Neutrophil (primary cell): ENCODE data around the gene PLEKHA7.

ENCODE experiments used
- H3K27ac ChIP-seq: fragments of 200-600 bp; sonication (generic); 2 replicates; pipeline ENCODE4 v1.5.1; 2016; ENCODE audit warnings: mild to moderate bottlenecking, moderate library complexity
- H3K27me3 ChIP-seq: fragments of 200-600 bp; sonication (generic); 2 replicates; pipeline ENCODE4 v1.6.0; 2016; ENCODE audit warnings: mild to moderate bottlenecking
- H3K36me3 ChIP-seq: fragments of 200-600 bp; sonication (generic); 2 replicates; pipeline ENCODE4 v1.5.1; 2017
- H3K4me1 ChIP-seq, 2 experiments: fragments of 200-600 bp in 1 of 2; sonication (generic) in 1 of 2; 1 replicate in 1 of 2; 2 replicates in 1 of 2; pipeline versions ENCODE4 v1.5.1 to v1.6.1; 2013 to 2016; ENCODE audit warnings: low read depth in 1 of 2, low read length in 1 of 2, mild to moderate bottlenecking in 1 of 2, moderate library complexity in 1 of 2; ENCODE audit not compliant: control insufficient read depth in 1 of 2, insufficient read depth in 1 of 2
- H3K4me3 ChIP-seq, 2 experiments: fragments of 200-600 bp in 1 of 2; sonication (generic) in 1 of 2; 1 replicate in 1 of 2; 2 replicates in 1 of 2; pipeline ENCODE4 v1.5.1; 2013 to 2016; ENCODE audit warnings: low read depth in 1 of 2, low read length in 1 of 2, mild to moderate bottlenecking in 1 of 2, moderate library complexity in 1 of 2
- H3K9me3 ChIP-seq: fragments of 200-600 bp; sonication (generic); 2 replicates; pipeline ENCODE4 v1.5.1; 2016
- TF ChIP-seq, protein P1 (sequence below): fragments of 200-600 bp; sonication (generic); IDR thresholded peaks from 2 replicates; pipeline ENCODE4 v1.5.1; 2016; ENCODE audit warnings: antibody characterized with exemption

The PLEKHA7 gene

DNA sequence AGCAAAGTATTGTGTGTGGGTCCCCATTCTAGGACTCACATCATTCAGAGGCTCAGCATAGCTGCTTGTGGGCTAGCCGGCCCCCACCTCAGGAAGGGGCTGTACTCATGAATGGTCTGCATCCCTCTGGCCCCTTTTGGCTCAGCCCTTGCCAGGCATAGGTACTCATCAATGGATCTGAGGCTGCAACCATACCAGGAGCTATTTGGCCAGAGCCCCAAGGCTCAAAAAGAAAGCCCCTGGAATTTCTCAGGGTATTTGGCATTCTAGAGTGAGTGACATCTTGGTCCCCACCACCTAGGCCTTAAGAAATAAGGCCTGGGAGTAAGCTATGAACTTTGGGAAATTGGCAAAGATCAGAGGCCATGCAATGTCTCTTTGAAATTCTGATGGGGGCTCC lies 38.3 kb downstream of the PLEKHA7 start:
- Histone ChIP-seq H3K27ac (no peak overlapping the region), H3K36me3 (no peaks in the 10 kb centered on the region), H3K4me3 (no peak overlapping the region), H3K27me3 (peaks cover 6% of the 10 kb centered on the region), H3K4me1 (no peaks in the 10 kb centered on the region), H3K9me3 (no peaks in the 10 kb centered on the region)
- TF ChIP-seq, protein P1, sequence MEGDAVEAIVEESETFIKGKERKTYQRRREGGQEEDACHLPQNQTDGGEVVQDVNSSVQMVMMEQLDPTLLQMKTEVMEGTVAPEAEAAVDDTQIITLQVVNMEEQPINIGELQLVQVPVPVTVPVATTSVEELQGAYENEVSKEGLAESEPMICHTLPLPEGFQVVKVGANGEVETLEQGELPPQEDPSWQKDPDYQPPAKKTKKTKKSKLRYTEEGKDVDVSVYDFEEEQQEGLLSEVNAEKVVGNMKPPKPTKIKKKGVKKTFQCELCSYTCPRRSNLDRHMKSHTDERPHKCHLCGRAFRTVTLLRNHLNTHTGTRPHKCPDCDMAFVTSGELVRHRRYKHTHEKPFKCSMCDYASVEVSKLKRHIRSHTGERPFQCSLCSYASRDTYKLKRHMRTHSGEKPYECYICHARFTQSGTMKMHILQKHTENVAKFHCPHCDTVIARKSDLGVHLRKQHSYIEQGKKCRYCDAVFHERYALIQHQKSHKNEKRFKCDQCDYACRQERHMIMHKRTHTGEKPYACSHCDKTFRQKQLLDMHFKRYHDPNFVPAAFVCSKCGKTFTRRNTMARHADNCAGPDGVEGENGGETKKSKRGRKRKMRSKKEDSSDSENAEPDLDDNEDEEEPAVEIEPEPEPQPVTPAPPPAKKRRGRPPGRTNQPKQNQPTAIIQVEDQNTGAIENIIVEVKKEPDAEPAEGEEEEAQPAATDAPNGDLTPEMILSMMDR = no peak

DNA sequence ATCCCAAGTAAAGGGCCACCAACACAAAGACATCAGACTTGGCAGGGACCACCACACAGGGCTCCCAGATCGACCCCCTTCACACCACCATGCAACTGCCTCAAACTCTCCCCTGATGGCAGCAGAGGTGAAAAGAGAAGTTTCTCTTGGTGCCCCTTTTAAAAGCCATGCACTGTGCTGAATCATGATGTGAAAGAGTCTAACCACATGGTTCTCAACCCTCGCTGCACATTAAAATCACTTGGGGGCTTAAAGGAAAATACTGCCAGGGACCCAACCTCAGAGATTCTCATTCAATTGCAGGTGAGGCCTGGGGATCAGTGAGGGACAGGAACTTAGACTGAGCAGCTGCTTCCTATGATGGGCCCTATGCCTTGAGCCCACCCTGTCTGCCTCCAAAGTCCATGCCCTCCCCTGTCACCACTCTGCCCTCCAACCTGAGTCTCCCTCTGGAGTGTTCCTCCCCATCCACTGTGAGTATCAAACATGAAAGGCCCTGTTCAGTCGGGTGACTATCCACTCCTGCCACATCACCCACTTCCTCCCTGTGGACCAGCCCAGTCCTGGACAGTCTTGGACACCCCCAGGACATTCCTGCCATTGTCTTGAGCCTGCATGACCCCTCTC lies 40.8 kb downstream of the PLEKHA7 start:
- Histone ChIP-seq H3K27me3 (peaks cover 6% of the 10 kb centered on the region), H3K4me1 (no peaks in the 10 kb centered on the region), H3K4me3 (no peak overlapping the region), H3K36me3 (no peaks in the 10 kb centered on the region), H3K27ac (no peak overlapping the region), H3K9me3 (no peaks in the 10 kb centered on the region)
- TF ChIP-seq, protein P1 = no peak

DNA sequence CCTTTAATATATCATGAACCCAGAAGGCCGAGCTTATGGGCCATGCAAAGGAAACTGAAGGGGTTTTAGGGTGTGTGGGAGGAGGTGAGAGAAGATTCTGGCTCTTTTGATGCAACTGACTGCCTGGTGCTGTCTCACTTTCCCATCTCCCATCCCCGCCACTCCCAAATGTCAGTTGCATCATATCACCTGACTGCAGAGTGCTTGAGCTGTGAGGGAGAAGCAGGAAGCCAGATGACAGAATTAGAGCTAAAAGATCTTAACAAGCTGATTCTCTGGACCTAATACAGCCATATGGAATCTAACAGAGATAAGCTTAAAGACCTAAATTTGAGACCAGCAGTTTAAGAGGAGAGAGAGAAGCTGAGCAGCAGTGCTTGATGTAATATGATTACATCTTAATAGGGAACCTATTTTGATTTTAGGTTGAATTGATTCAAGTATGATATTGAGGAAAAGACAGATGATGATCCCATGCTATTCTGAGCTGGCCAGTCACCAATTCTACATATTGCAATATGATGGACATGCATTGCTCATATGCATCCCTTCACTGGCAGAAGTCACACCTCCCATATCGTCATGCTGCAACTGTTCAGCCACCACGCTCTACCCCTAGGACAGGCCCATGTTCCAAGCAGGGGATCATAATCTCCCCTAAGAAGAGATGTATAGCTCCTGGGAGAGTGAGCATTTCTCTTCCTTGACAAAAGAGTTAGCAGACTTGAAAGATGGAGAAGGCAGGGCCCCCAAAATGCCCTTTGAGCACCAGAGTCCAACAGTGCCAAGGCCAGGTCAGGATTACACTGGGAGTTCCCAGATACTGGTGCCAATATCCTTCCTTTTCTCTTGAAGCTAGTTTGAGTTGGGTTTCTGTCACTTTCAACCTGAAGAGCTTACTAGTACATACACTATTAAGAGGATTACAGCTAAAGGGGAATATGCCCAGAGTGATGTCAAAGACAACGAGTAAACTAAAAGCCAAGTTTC lies 44.9 kb downstream of the PLEKHA7 start:
- TF ChIP-seq, protein P1 = no peak
- Histone ChIP-seq H3K27ac (no peak overlapping the region), H3K9me3 (no peaks in the 10 kb centered on the region), H3K4me3 (no peak overlapping the region), H3K36me3 (no peaks in the 10 kb centered on the region), H3K4me1 (peaks cover 0 to 3% of the 10 kb centered on the region in 2 experiments), H3K27me3 (no peaks in the 10 kb centered on the region)

DNA sequence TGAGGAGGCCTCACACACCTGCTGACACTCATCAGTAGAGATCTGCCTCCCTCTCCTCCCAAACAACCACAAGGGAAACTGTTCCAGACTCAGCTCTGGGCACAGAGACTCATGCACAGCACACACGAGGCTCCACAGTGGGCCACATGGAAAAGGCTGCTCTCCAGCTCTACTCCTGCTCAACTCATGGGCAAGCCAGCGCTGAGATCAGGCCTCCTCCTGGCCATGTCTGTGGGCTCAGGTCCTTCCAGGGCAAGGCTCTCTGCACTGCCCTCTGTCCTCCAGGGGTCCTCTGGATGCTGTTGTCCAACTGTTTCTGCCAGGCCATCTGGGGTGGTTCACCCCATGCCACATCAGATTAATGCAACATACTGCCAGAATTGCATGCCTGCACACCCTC lies 46.0 kb downstream of the PLEKHA7 start:
- Histone ChIP-seq H3K36me3 (no peaks in the 10 kb centered on the region), H3K9me3 (no peaks in the 10 kb centered on the region), H3K27me3 (no peaks in the 10 kb centered on the region), H3K4me3 (no peak overlapping the region), H3K4me1 (peaks cover 3 to 13% of the 10 kb centered on the region in 2 experiments), H3K27ac (no peak overlapping the region)
- TF ChIP-seq, protein P1 = no peak

DNA sequence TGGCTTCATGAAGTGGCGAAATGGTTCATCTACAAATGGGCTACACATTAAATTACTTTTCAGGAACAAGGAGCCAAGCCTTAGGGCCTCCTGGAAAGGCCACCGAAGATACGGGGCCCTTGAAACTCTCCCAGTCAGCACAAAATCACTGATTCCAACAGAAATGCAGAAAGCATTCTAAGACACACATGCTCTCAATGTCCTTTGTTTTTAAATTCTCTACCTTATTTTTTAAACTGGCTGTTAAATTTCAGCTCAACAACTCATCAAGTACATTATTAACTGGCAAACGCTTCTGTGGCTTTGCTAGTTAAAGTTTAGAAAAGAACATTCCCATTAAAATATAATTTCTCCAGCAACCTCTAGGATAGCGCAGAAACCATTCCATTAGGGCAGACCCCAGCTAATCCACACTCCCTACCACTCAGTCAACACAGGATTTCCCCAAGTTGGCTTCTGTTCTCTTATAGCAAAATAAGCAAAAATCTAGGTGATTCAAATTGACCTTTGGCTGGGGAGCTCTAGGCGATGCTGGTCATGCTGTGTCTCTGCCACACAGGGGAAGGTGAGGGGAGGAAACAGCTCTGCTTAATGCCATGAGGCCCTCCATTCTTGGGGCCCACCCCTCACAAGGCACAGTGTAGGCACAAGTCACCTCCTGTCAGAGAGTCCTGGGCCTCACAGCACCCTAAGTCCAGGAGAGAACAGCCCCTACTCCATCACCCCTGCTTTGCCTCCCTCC lies 47.1 kb downstream of the PLEKHA7 start:
- Histone ChIP-seq H3K4me3 (no peak overlapping the region), H3K36me3 (no peaks in the 10 kb centered on the region), H3K9me3 (no peaks in the 10 kb centered on the region), H3K27me3 (no peaks in the 10 kb centered on the region), H3K4me1 (peaks cover 3 to 13% of the 10 kb centered on the region in 2 experiments), H3K27ac (no peak overlapping the region)
- TF ChIP-seq, protein P1 = no peak
